Omental fat pad (tissue), 4 donors: ENCODE results near the gene HSD11B1. TPM values are rescaled to one million over a fixed set of nuclear protein-coding genes. Genes with fewer than 3 reads are reported as not detected.
A peak's percentile ranks its signal among the peaks of the same experiment; 100 is the strongest.
"Not testable (repeated sequence)": the region's sequence is repeated elsewhere in the genome, so short reads cannot be mapped to it uniquely, and the experiment has no call there.

Experiments
- ATAC-seq: fragments of 150-250 bp; one replicate; pipeline ENCODE4 v1.9.1; 2016; ENCODE audit warnings: mild to moderate bottlenecking, moderate library complexity; ENCODE audit not compliant: low FRiP score
- DNase-seq: peaks from one replicate; pipeline ENCODE4 v3.0.0-alpha.2; 2019; ENCODE audit warnings: low spot score
- CTCF ChIP-seq, 3 donors: fragments of 450-650 bp; IDR thresholded peaks; one replicate each; pipeline ENCODE4 v1.5.1; 2016 to 2017; ENCODE audit warnings: antibody characterized with exemption in 3 of 3, mild to moderate bottlenecking in 3 of 3, moderate library complexity in 2 of 3
- total RNA-seq, 4 donors: library from RNA; depleted of rRNA; stranded (reverse); fragments of >200 nt; gene quantifications; one replicate each; pipeline ENCODE4 v1.1.0, GENCODE V29; 2016

HSD11B1 gene
- total RNA-seq, 4 donors from 2014 or later = 12.8 to 47.3 (median 18.0) TPM

- ATAC-seq (no peak), DNase-seq (no peak)
- no peak for TF ChIP-seq CTCF (IDR thresholded peaks at IDR 0.05)
These were observed 15.2 kb upstream of the HSD11B1 start for GRCh38 chr1:209689477-209689876.

GRCh38 chr1:209691237-209691636 is 13.4 kb upstream of the HSD11B1 start:
- DNase-seq (no peak), ATAC-seq (no peak)
- no peak for TF ChIP-seq CTCF (IDR thresholded peaks at IDR 0.05)

GRCh38 chr1:209692296-209692695 is 12.3 kb upstream of the HSD11B1 start:
- ATAC-seq (no peak), DNase-seq (no peak)
- TF ChIP-seq CTCF (IDR thresholded peaks at IDR 0.05) = no peak

- TF ChIP-seq CTCF (IDR thresholded peaks at IDR 0.05) = peak in 2 of 3 donors; percentile 22 to 83
- ATAC-seq (peak; percentile 51), DNase-seq (peak; percentile 51)
These were observed 11.7 kb upstream of the HSD11B1 start for GRCh38 chr1:209692745-209693504.

GRCh38 chr1:209696673-209697072 is 8.0 kb upstream of the HSD11B1 start:
- no peak for ATAC-seq

GRCh38 chr1:209697126-209697525 is 7.5 kb upstream of the HSD11B1 start:
- ATAC-seq (peak; percentile 25), DNase-seq (no peak)
- TF ChIP-seq CTCF (IDR thresholded peaks at IDR 0.05) = no peak

More at GRCh38 chr1:209696673-209697072, 8.0 kb upstream of the HSD11B1 start:
- TF ChIP-seq CTCF (IDR thresholded peaks at IDR 0.05) = no peak
- DNase-seq = no peak

- not testable (repeated sequence) for ATAC-seq, DNase-seq
These were observed 4.0 kb upstream of the HSD11B1 start for GRCh38 chr1:209700686-209701085.
